Panc1 (cell line): ENCODE measurements around the gene CEBPE.

Source experiments
- POLR2AphosphoS5 ChIP-seq: IDR thresholded peaks from 2 replicates; pipeline ENCODE4 v1.6.1; 2012; ENCODE audit warnings: mild to moderate bottlenecking, low read depth, low read length, moderate library complexity
- SIN3A ChIP-seq: IDR thresholded peaks from 2 replicates; pipeline ENCODE4 v1.6.1; 2012; ENCODE audit warnings: low read depth, mild to moderate bottlenecking, low read length, moderate library complexity, borderline replicate concordance; ENCODE audit not compliant: insufficient read depth
- TCF7L2 ChIP-seq: IDR thresholded peaks from 2 replicates; pipeline ENCODE4 v1.6.1; 2011; ENCODE audit warnings: mild to moderate bottlenecking, low read depth, low read length, inconsistent platforms
- TF ChIP-seq, protein P1 (sequence below): fragments of 450-650 bp; IDR thresholded peaks from 2 replicates; pipeline ENCODE4 v1.5.1; 2017; ENCODE audit warnings: mild to moderate bottlenecking
- TF ChIP-seq, protein P2 (sequence below), 2 experiments: IDR thresholded peaks; 2 replicates each; pipeline ENCODE4 v1.6.1; 2011 to 2012; ENCODE audit warnings: low read depth in 2 of 2, control low read depth in 1 of 2, low read length in 1 of 2, mild to moderate bottlenecking in 1 of 2, moderate library complexity in 1 of 2; ENCODE audit not compliant: insufficient read depth in 1 of 2

DNA sequence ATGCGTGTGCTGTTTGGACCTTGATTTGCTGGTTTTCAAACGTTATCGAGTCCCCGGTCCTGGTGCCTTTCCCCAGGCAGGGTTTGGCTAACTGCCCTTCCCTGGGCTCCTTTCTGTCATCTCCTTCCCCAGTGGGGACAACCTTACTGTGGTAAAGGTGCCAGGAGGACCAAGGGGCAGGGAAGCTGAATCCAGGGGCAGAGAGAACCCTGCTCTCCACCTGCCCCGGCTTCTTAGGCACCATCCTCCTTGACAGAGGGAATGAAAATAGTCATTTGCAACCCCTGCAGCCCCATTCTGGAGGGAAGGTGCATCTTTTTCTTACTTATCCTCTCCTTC is 5.0 kb downstream of the CEBPE start:
- TF ChIP-seq, protein P1, sequence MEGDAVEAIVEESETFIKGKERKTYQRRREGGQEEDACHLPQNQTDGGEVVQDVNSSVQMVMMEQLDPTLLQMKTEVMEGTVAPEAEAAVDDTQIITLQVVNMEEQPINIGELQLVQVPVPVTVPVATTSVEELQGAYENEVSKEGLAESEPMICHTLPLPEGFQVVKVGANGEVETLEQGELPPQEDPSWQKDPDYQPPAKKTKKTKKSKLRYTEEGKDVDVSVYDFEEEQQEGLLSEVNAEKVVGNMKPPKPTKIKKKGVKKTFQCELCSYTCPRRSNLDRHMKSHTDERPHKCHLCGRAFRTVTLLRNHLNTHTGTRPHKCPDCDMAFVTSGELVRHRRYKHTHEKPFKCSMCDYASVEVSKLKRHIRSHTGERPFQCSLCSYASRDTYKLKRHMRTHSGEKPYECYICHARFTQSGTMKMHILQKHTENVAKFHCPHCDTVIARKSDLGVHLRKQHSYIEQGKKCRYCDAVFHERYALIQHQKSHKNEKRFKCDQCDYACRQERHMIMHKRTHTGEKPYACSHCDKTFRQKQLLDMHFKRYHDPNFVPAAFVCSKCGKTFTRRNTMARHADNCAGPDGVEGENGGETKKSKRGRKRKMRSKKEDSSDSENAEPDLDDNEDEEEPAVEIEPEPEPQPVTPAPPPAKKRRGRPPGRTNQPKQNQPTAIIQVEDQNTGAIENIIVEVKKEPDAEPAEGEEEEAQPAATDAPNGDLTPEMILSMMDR, result no peak
- TF ChIP-seq POLR2AphosphoS5 (no peak), SIN3A (no peak), TCF7L2 (no peak)
- TF ChIP-seq, protein P2, sequence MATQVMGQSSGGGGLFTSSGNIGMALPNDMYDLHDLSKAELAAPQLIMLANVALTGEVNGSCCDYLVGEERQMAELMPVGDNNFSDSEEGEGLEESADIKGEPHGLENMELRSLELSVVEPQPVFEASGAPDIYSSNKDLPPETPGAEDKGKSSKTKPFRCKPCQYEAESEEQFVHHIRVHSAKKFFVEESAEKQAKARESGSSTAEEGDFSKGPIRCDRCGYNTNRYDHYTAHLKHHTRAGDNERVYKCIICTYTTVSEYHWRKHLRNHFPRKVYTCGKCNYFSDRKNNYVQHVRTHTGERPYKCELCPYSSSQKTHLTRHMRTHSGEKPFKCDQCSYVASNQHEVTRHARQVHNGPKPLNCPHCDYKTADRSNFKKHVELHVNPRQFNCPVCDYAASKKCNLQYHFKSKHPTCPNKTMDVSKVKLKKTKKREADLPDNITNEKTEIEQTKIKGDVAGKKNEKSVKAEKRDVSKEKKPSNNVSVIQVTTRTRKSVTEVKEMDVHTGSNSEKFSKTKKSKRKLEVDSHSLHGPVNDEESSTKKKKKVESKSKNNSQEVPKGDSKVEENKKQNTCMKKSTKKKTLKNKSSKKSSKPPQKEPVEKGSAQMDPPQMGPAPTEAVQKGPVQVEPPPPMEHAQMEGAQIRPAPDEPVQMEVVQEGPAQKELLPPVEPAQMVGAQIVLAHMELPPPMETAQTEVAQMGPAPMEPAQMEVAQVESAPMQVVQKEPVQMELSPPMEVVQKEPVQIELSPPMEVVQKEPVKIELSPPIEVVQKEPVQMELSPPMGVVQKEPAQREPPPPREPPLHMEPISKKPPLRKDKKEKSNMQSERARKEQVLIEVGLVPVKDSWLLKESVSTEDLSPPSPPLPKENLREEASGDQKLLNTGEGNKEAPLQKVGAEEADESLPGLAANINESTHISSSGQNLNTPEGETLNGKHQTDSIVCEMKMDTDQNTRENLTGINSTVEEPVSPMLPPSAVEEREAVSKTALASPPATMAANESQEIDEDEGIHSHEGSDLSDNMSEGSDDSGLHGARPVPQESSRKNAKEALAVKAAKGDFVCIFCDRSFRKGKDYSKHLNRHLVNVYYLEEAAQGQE (IDR thresholded peaks at IDR 0.05; ENCODE audit: insufficient read depth in 1 of 2, low read depth in 2 of 2, low read length in 1 of 2), result no peak
